DND-41 (cell line): ENCODE measurements around the gene TXNRD1.
"Not testable (repeated sequence)": the region's sequence is repeated elsewhere in the genome, so short reads cannot be mapped to it uniquely, and the experiment has no call there.

Experiments used
- ATAC-seq: fragments of 200-7000 bp; cut with Tn5 transposase; 3 replicates; pipeline ENCODE4 v1.9.1; 2021; ENCODE audit warnings: low read depth; ENCODE audit not compliant: insufficient read depth
- DNase-seq: peaks from one replicate; pipeline ENCODE4 v3.0.0-alpha.2; 2020
- H2AFZ ChIP-seq: 2 replicates; pipeline ENCODE4 v1.6.0; 2012; ENCODE audit warnings: low read depth, low read length
- H3K27ac ChIP-seq: 2 replicates; pipeline ENCODE4 v1.5.1; 2012; ENCODE audit warnings: low read length, inconsistent platforms
- H3K27me3 ChIP-seq: fragments of 200-600 bp; sonication (generic); 2 replicates; pipeline ENCODE4 v1.6.0; 2012; ENCODE audit warnings: low read length, mild to moderate bottlenecking, inconsistent platforms; ENCODE audit not compliant: insufficient read depth, poor library complexity
- H3K36me3 ChIP-seq: 2 replicates; pipeline ENCODE4 v1.5.1; 2012; ENCODE audit warnings: low read length, inconsistent platforms; ENCODE audit not compliant: insufficient read depth
- H3K4me1 ChIP-seq: 2 replicates; pipeline ENCODE4 v1.5.1; 2012; ENCODE audit warnings: mild to moderate bottlenecking, low read length; ENCODE audit not compliant: insufficient read depth
- H3K4me2 ChIP-seq: 2 replicates; pipeline ENCODE4 v1.6.0; 2012; ENCODE audit warnings: mild to moderate bottlenecking, moderate library complexity, low read length, inconsistent platforms; ENCODE audit not compliant: insufficient read depth
- H3K4me3 ChIP-seq, 2 experiments: fragments of 200-600 bp in 1 of 2; shearing (Covaris generic) in 1 of 2; 2 replicates each; pipeline ENCODE4 v1.5.1; 2012 to 2016; ENCODE audit warnings: inconsistent platforms in 2 of 2, low read length in 2 of 2, mild to moderate bottlenecking in 2 of 2, low read depth in 1 of 2, moderate library complexity in 1 of 2
- H3K79me2 ChIP-seq: 2 replicates; pipeline ENCODE4 v1.6.0; 2012; ENCODE audit warnings: low read length, inconsistent platforms; ENCODE audit not compliant: insufficient read depth
- H3K9ac ChIP-seq: 2 replicates; pipeline ENCODE4 v1.6.0; 2012; ENCODE audit warnings: low read depth, mild to moderate bottlenecking, inconsistent platforms, low read length, moderate library complexity
- H3K9me3 ChIP-seq: 2 replicates; pipeline ENCODE4 v1.5.1; 2012; ENCODE audit warnings: low read length, moderate library complexity, mild to moderate bottlenecking, inconsistent platforms; ENCODE audit not compliant: insufficient read depth, severe bottlenecking
- H4K20me1 ChIP-seq: 2 replicates; pipeline ENCODE4 v1.6.0; 2012; ENCODE audit warnings: low read length; ENCODE audit not compliant: insufficient read depth
- EZH2 ChIP-seq: IDR thresholded peaks from 3 replicates; pipeline ENCODE4 v1.6.1; 2012; ENCODE audit warnings: borderline replicate concordance, low read depth, mild to moderate bottlenecking, moderate library complexity, low read length, inconsistent platforms; ENCODE audit not compliant: severe bottlenecking
- TF ChIP-seq, protein P1 (sequence below): IDR thresholded peaks from 2 replicates; pipeline ENCODE4 v1.5.1; 2012; ENCODE audit warnings: borderline replicate concordance, low read length, moderate library complexity, mild to moderate bottlenecking; ENCODE audit not compliant: poor library complexity, severe bottlenecking; ENCODE audit errors: extremely low read depth

TXNRD1 gene

DNA sequence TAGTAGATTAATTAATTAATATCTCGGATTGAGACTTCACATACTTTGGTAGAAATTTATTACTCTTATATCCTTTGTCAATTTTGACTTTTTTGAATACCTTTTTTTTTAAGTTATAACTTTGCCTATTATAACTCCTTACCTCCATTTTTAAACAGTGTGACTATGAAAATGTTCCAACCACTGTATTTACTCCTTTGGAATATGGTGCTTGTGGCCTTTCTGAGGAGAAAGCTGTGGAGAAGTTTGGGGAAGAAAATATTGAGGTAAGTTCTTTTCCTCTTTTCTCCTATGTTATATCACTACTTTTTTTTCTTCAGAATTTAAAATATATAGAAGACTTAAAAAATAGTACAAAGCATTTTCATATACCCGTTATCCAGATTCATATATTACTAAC lies 115.8 kb downstream of the TXNRD1 start:
- no peaks in the 10 kb centered on the region for H3K27me3 ChIP-seq
- ATAC-seq, result no peak
- H3K27ac ChIP-seq, result no peak overlapping the region
- H4K20me1 ChIP-seq, result no peaks in the 10 kb centered on the region; the same call in 1 of the 2 replicates
- no peaks in the 10 kb centered on the region for H3K9me3 ChIP-seq
- no peak overlapping the region for H3K9ac ChIP-seq
- DNase-seq, result no peak
- H3K4me2 ChIP-seq, result no peak overlapping the region
- H3K36me3 ChIP-seq, result peaks cover 87% of the 10 kb centered on the region
- no peak overlapping the region for H2AFZ ChIP-seq
- H3K4me3 ChIP-seq, result no peak overlapping the region
- H3K4me1 ChIP-seq, result no peaks in the 10 kb centered on the region
- H3K79me2 ChIP-seq, result no peaks in the 10 kb centered on the region
- TF ChIP-seq, protein P1, sequence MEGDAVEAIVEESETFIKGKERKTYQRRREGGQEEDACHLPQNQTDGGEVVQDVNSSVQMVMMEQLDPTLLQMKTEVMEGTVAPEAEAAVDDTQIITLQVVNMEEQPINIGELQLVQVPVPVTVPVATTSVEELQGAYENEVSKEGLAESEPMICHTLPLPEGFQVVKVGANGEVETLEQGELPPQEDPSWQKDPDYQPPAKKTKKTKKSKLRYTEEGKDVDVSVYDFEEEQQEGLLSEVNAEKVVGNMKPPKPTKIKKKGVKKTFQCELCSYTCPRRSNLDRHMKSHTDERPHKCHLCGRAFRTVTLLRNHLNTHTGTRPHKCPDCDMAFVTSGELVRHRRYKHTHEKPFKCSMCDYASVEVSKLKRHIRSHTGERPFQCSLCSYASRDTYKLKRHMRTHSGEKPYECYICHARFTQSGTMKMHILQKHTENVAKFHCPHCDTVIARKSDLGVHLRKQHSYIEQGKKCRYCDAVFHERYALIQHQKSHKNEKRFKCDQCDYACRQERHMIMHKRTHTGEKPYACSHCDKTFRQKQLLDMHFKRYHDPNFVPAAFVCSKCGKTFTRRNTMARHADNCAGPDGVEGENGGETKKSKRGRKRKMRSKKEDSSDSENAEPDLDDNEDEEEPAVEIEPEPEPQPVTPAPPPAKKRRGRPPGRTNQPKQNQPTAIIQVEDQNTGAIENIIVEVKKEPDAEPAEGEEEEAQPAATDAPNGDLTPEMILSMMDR, result no peak
- TF ChIP-seq EZH2, result no peak

DNA sequence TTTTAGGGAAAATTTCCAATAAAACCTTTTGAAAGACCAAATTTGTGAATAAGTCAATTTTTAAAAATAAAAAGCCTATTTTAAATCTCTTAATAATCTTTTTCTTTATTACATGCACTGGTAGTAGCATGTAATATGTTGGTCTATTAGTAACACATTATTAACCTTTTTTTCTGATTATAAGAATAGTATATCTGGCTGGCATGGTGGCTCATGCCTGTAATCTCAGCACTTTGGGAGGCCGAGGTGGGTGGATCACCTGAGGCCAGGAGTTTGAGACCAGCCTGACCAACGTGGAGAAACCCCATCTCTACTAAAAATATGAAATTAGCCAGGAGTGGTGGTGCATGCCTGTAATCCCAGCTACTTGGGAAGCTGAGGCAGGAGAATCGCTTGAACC lies 116.7 kb downstream of the TXNRD1 start:
- not testable (repeated sequence) for H3K4me2 ChIP-seq, DNase-seq, H3K9me3 ChIP-seq, H3K27me3 ChIP-seq, H3K27ac ChIP-seq, H3K79me2 ChIP-seq, H2AFZ ChIP-seq, H3K4me3 ChIP-seq, H3K4me1 ChIP-seq, H3K9ac ChIP-seq, H4K20me1 ChIP-seq, ATAC-seq
- peaks cover 87% of the 10 kb centered on the region for H3K36me3 ChIP-seq

DNA sequence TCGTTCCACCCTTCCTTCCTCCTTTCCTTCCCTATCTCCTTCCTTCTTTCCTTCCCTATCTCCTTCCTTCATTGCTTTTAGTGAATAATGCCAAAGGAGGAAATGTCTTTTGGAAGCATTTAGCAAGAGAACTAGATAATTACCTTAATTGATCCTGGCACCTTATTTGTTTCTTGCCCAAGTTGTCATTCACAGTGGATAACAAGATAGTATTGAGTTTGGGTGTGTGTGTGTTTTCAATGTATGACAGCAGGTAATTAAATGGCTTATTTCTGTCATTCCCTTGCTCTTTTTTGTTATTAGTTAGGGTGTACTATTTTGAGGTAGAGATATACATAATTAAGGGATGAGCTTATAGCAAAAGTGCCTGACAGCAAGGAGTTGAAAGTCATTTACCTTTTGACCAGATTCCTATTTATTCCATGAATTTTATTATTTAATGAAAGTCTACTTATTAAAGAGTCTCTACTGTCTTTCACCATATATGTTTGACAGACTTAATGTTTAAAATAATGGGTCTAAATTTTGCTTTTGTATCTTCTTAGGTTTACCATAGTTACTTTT lies 118.2 kb downstream of the TXNRD1 start:
- DNase-seq (no peak), ATAC-seq (no peak)
- Histone ChIP-seq H3K4me2 (no peak overlapping the region), H3K4me1 (no peaks in the 10 kb centered on the region), H3K27ac (no peak overlapping the region), H2AFZ (no peak overlapping the region), H3K27me3 (no peaks in the 10 kb centered on the region), H3K4me3 (no peak overlapping the region), H3K79me2 (no peaks in the 10 kb centered on the region), H3K9me3 (no peaks in the 10 kb centered on the region), H4K20me1 (no peaks in the 10 kb centered on the region; the same call in 1 of the 2 replicates), H3K36me3 (peaks cover 85% of the 10 kb centered on the region), H3K9ac (no peak overlapping the region)
- TF ChIP-seq EZH2, result no peak
- TF ChIP-seq, protein P1, result no peak

DNA sequence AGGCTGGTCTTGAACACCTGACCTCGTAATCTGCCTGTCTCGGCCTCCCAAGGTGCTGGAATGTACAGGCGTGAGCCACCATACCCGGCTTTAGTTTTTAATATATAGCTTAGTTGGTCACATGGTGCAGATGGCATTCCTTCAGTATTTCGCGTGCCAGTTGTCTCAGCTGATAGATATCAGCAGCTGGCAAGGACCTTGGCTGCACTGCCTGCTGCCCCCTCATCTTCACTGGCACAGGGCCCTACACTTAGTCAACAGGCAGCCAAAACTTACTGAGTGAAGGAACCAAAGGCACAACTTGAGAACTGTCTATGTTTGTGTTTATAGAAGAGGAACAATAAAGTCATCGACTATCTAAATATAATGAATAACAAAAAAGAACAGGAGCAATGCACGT lies 119.0 kb downstream of the TXNRD1 start:
- H3K27me3 ChIP-seq, result no peaks in the 10 kb centered on the region
- H3K4me1 ChIP-seq, result no peaks in the 10 kb centered on the region
- H3K4me3 ChIP-seq, result no peak overlapping the region
- no peaks in the 10 kb centered on the region; the same call in 1 of the 2 replicates for H4K20me1 ChIP-seq
- no peaks in the 10 kb centered on the region for H3K9me3 ChIP-seq
- H3K9ac ChIP-seq, result no peak overlapping the region
- no peak overlapping the region for H3K27ac ChIP-seq
- H3K79me2 ChIP-seq, result no peaks in the 10 kb centered on the region
- ATAC-seq (no peak), DNase-seq (no peak)
- H2AFZ ChIP-seq, result no peak overlapping the region
- no peak overlapping the region for H3K4me2 ChIP-seq
- TF ChIP-seq EZH2, result no peak
- TF ChIP-seq, protein P1, result no peak
- peaks cover 85% of the 10 kb centered on the region for H3K36me3 ChIP-seq
